Uterus (tissue), 4 donors: ENCODE measurements around the gene TMEM89. TPM values are rescaled to one million over a fixed set of nuclear protein-coding genes. Genes with fewer than 3 reads are reported as not detected.

ENCODE experiments used
- DNase-seq, 2 donors: peaks; one replicate each; pipeline ENCODE4 v3.0.0-alpha.2; 2019 to 2020
- H3K27ac ChIP-seq, 2 donors: fragments of 200-600 bp; sonication (generic); 1 replicate in 1 of 2; 2 replicates in 1 of 2; pipeline ENCODE4 v1.5.1; 2016 to 2018
- H3K27me3 ChIP-seq, 2 donors: fragments of 200-600 bp; sonication (generic); one replicate each; pipeline ENCODE4 v1.5.1; 2018 to 2019; ENCODE audit warnings: control low read depth in 1 of 2
- H3K36me3 ChIP-seq, 2 donors: fragments of 200-600 bp; sonication (generic); one replicate each; pipeline ENCODE4 v1.5.1; 2019; ENCODE audit warnings: control low read depth in 1 of 2
- H3K4me1 ChIP-seq, 2 donors: fragments of 200-600 bp; sonication (generic); one replicate each; pipeline ENCODE4 v1.5.1; 2018 to 2019; ENCODE audit warnings: control low read depth in 1 of 2
- H3K4me3 ChIP-seq, 2 donors: fragments of 200-600 bp; sonication (generic); 1 replicate in 1 of 2; 2 replicates in 1 of 2; pipeline ENCODE4 v1.5.1; 2018 to 2019; ENCODE audit warnings: mild to moderate bottlenecking in 1 of 2
- H3K9me3 ChIP-seq, 2 donors: fragments of 200-600 bp; sonication (generic); one replicate each; pipeline ENCODE4 v1.5.1; 2019; ENCODE audit warnings: control low read depth in 1 of 2
- CTCF ChIP-seq, 4 experiments: fragments of 200-600 bp in 2 of 4; fragments of 450-650 bp in 2 of 4; sonication (generic) in 2 of 4; IDR thresholded peaks; one replicate each; pipeline ENCODE4 v1.5.1; 2016 to 2019; ENCODE audit warnings: antibody characterized with exemption in 4 of 4, mild to moderate bottlenecking in 2 of 4, moderate library complexity in 1 of 4
- POLR2A ChIP-seq, 2 donors: fragments of 450-650 bp; IDR thresholded peaks; one replicate each; pipeline ENCODE4 v1.6.1; 2016; ENCODE audit warnings: antibody characterized with exemption in 2 of 2, mild to moderate bottlenecking in 1 of 2, moderate library complexity in 1 of 2
- intact Hi-C: fragments of 100-400 bp; cut with DNase I; formaldehyde crosslinking; loops from one replicate; pipeline ENCODE4 v1.15.1; 2023; ENCODE audit warnings: low total_unique reads
- total RNA-seq, 4 donors: library from RNA; depleted of rRNA in 3 of 4; stranded (reverse); fragments of >200 nt in 3 of 4; gene quantifications; one replicate each; pipeline versions ENCODE4 v1.1.0 to v1.2.4, GENCODE V29; 2014 to 2023
- donor health status: DM: yes; HTN: yes; CAD: no.

TMEM89 gene
- total RNA-seq, 4 donors from 2014 or later: not detected

GRCh38 chr3:48662753-48663488 is 41.4 kb upstream of the TMEM89 start, which contains the start of gene CELSR3:
Gene CELSR3 (minus strand): TSS chr3:48662886. CDS start chr3:48662634, 252 bp downstream.
- Histone ChIP-seq H3K27ac (peak within 1 kb of the TSS; percentile 80), H3K4me3 (peak within 1 kb of the TSS; percentile 33 to 41), H3K4me1 (peaks cover 0 to 12% of the 10 kb centered on the region in 2 donors), H3K9me3 (no peaks in the 10 kb centered on the region), H3K36me3 (no peaks in the 10 kb centered on the region), H3K27me3 (peaks cover 0 to 5% of the 10 kb centered on the region in 2 donors)
- DNase-seq: peak; percentile 48 to 70
- intact Hi-C loops: no loop called here
- no peak for TF ChIP-seq POLR2A (IDR thresholded peaks at IDR 0.05)
- TF ChIP-seq CTCF (IDR thresholded peaks at IDR 0.05): no peak

- Histone ChIP-seq H3K27ac (no peak overlapping the region), H3K4me1 (peaks cover 0 to 12% of the 10 kb centered on the region in 2 donors), H3K4me3 (peak overlapping the region; percentile 33 to 41), H3K9me3 (no peaks in the 10 kb centered on the region), H3K27me3 (peaks cover 0 to 5% of the 10 kb centered on the region in 2 donors), H3K36me3 (no peaks in the 10 kb centered on the region)
- DNase-seq: no peak
- intact Hi-C loops: no loop called here
- TF ChIP-seq CTCF (IDR thresholded peaks at IDR 0.05): no peak
- no peak for TF ChIP-seq POLR2A (IDR thresholded peaks at IDR 0.05)
Observed at GRCh38 chr3:48662145-48662752, 40.7 kb upstream of the TMEM89 start.

GRCh38 chr3:48661501-48662144 is 40.1 kb upstream of the TMEM89 start:
- H3K27ac ChIP-seq: no peak overlapping the region
- H3K9me3 ChIP-seq: no peaks in the 10 kb centered on the region
- peaks cover 0 to 5% of the 10 kb centered on the region in 2 donors for H3K27me3 ChIP-seq
- peak; percentile 50 to 65 for DNase-seq
- TF ChIP-seq CTCF (IDR thresholded peaks at IDR 0.05): no peak
- TF ChIP-seq POLR2A (IDR thresholded peaks at IDR 0.05): no peak
- no peaks in the 10 kb centered on the region for H3K36me3 ChIP-seq
- H3K4me3 ChIP-seq: peak overlapping the region in 1 of 2 donors; percentile 11
- peaks cover 0 to 12% of the 10 kb centered on the region in 2 donors for H3K4me1 ChIP-seq
- intact Hi-C loops: no loop called here

GRCh38 chr3:48660800-48661400 is 39.3 kb upstream of the TMEM89 start:
- H3K9me3 ChIP-seq: no peaks in the 10 kb centered on the region
- H3K4me3 ChIP-seq: no peak overlapping the region
- peaks cover 0 to 5% of the 10 kb centered on the region in 2 donors for H3K27me3 ChIP-seq
- DNase-seq: no peak
- TF ChIP-seq POLR2A (IDR thresholded peaks at IDR 0.05): no peak
- TF ChIP-seq CTCF (IDR thresholded peaks at IDR 0.05): no peak
- no peak overlapping the region for H3K27ac ChIP-seq
- intact Hi-C loops: no loop called here
- H3K4me1 ChIP-seq: peaks cover 0 to 12% of the 10 kb centered on the region in 2 donors
- no peaks in the 10 kb centered on the region for H3K36me3 ChIP-seq
